D341Med (cell line): ENCODE results near the gene INSC.
"Not testable (repeated sequence)": the region's sequence is repeated elsewhere in the genome, so short reads cannot be mapped to it uniquely, and the experiment has no call there.

Experiments used
- DNase-seq: peaks from one replicate; pipeline ENCODE4 v3.0.0; 2012; ENCODE audit warnings: low spot score

INSC gene, protein sequence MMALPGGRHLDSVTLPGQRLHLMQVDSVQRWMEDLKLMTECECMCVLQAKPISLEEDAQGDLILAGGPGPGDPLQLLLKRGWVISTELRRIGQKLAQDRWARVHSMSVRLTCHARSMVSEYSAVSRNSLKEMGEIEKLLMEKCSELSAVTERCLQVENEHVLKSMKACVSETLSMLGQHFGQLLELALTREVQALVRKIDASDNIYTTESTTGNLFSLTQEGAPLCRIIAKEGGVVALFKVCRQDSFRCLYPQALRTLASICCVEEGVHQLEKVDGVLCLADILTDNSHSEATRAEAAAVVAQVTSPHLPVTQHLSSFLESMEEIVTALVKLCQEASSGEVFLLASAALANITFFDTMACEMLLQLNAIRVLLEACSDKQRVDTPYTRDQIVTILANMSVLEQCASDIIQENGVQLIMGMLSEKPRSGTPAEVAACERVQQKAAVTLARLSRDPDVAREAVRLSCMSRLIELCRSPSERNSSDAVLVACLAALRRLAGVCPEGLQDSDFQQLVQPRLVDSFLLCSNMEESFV

GRCh38 chr11:15114501-15115475 lies at the start of gene INSC:
TSS of gene INSC (plus strand) at chr11:15114923. CDS start at chr11:15149175, 34,252 bp downstream.
- DNase-seq, result peak; percentile 26

- not testable (repeated sequence) for DNase-seq
Observed at GRCh38 chr11:15069751-15070150, 45.0 kb upstream of the INSC start.

DNA sequence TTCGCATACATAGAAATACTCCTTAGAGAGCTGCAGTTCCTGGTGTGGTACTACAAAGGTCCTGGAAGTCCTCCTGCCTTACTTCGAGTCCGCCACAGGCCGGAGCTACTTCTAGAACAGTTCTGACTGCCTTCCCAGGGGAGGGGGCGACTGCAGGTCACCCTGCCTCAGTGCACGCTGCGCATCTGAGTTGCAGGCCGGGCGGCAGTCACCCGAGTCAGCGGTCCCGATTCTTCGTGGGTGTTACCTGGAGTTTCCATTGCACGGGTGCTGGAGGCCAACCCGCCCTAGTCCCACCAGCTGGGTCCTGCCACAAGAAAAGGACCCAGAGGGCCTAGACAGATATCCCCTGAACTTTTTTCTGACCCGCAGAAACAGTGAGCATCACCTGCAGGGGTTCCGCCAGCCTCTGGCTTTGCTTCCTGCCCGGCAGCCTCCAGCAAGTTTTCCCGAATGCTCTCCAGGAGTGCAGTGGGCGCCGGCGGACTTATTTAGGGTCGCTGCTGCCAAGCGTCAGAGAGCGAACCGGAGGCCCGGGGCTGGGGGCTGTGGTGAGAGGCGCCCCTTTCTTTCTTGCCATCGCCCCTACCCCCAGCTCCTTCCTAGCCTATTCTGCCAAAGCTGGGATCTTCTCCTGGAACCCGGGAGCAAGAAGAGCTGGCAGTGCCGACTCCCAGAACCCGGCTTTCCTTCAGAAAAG lies 43.0 kb upstream of the INSC start:
- no peak for DNase-seq

DNA sequence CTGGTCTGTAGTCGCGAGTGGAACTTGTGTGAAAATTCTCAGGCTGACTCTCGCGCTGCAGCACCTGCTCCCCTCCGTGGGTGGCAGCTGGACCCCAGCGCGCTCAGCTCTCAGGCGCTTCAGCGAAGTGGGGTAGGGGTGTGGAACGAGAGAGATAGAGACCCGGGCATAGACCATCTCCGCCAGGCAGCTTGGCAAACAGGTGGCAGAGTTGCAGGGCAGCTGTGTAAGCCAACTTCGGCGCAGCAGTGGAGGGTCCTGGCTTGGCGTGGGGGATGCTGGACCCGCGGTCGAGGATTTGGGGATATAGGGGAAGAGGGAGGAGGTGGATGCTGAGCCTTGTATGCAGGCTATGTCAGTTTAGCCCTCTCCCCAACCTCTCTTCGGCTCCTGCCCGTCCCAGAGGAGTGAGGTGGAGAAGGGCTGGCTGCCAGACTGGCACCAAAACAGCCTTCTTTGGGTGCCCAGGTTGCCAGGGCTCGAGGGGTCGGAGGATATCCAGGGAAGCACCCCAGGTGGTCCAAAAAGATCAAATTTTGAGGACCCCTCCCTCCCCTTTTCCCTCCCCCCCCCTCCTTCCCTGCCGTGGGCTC lies 42.1 kb upstream of the INSC start:
- no peak for DNase-seq

DNA sequence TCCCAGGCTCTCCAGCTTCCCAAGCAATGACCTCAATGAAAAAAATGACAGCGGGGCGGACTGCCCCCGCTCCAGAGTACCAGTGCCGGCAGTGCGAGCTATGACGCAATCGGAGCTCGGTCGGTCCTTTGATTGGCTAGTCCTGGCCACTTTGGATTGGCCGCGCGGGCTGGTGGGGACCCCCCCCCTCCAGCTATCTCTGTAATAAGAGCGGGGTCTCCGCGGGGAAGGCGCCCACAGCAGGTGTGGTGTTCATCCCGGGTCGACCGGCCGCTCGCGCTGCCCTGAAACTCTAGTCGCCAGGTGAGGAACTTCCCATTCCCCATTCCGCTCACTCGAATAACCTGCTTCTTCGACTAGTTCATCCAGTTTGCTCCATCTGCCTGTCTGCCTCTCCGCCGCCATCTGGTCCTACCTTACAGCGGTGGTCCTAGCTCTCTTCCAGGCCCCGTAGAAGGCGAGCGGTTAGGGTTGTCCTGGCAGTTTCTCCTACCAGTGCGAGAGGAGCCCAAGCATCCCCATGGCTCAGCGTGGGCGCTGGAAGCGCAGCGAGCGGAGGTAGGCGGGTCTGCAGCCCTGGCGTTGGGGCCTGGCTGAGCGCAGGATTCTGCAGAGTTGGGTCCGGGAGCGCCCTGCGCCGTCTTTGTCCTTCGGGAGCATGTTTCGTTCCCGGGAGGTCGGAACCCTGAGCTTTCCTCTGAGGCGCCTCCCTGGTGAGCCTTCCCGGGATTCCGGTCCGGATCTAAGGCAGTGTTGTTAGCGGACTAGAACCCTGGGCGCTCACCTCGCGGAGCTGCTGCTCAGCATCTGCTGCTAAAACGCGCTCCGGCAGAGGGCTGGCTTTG lies 41.1 kb upstream of the INSC start, which contains the start of gene CALCB:
CALCB (plus strand) TSS at position 233 of the 845 bp plus-strand sequence. CDS start 1,126 bp downstream, outside the sequence.
- peak; percentile 65 for DNase-seq

DNA sequence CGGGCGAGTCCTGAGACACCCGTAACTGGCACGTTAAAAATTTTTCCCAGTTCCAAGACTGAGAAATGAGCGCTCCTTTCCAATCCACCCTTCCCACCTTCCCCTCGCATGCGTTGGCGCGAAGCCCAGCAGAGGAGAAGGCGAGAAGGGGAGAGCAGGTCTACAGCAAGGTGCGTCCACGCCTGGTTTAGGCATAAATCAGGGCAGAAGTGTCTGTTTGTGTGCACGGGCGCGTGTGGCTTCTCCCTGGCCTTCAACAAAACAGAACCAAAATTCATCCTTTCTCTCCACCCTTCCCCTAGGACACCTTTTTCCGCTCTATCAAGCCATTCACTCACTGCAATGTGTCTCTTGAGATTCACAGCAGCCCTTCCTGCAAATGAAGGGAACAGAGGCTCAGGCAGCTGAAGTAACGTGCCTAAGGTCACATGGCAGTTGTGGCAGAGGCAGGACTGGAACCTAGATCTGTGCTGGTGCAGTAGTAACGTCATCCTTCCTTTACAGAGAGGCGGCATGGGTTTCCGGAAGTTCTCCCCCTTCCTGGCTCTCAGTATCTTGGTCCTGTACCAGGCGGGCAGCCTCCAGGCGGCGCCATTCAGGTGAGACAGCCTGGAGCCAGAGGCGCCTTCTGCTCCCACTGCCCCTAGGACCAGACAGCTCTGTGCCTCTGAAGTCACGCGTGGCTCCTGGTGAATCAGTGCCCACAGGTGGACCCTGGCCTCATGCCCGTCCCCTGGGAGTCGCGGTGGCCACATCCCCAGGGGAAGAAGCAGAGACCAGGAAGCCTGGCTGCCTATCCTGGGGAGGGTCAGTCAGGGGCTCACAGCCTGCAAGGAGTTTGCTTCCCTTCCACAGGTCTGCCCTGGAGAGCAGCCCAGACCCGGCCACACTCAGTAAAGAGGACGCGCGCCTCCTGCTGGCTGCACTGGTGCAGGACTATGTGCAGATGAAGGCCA lies 40.2 kb upstream of the INSC start:
- peak; percentile 70 for DNase-seq

DNA sequence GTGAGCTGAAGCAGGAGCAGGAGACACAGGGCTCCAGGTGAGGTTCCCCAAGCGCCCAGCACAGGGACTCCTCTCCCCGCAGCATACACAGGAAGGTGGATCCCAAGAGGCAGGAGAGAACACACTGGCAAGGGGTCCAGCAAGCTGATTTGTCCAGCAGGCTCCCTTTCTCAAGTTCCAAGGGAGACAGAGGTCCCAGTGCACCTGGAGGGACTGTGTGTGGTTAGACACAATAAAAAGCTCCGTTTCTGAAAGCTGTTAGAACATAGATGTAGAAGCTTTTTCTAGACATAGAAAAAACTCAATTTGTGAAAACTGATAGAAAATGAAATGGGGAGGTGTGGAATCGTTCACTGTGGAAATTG lies 39.6 kb upstream of the INSC start:
- DNase-seq, result no peak

GRCh38 chr11:15091175-15091574 lies 23.5 kb upstream of the INSC start:
- DNase-seq, result no peak

GRCh38 chr11:15091625-15092024 lies 23.1 kb upstream of the INSC start:
- no peak for DNase-seq

DNA sequence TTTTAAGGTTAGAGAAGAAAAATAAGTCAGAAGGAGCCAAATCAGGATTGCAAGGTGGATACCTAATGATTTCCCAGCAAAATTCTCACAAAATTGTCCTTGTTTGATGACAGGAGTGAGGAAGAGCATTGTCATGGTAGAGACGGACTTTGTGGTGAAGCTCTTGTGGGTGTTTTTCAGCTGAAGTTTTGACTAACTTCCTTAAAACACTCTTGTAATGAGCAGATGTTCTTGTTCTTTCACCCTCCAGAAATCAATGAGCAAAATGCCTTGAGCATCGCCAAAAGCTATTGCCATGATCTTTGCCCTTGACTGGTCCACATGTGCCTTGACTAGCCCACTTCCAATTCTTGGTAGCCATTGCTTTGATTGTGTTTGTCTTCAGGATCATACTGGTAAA lies 21.3 kb upstream of the INSC start:
- DNase-seq, result no peak

- DNase-seq, result no peak
Observed at GRCh38 chr11:15095736-15096228, 18.9 kb upstream of the INSC start.

DNA sequence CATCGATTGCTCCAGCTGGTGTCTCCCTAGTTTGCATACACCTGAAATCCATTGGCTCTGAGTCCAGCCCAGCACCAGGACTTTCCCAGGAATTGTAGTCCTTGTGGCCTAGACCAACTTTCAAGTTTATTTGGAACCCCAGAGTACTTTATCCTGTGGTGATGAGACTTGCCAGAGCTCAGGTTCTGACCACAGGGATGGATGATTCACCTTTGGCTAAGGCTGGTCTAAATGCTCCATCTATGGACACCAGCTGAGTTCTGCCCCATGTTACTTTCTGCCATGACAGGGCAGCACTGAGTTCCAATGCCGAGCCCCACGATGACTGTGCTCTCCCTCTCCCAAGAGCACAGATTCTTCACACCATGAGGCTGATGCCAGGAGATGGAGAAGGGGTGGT lies 17.3 kb upstream of the INSC start:
- no peak for DNase-seq

GRCh38 chr11:15099267-15099666 lies 15.5 kb upstream of the INSC start:
- no peak for DNase-seq

DNA sequence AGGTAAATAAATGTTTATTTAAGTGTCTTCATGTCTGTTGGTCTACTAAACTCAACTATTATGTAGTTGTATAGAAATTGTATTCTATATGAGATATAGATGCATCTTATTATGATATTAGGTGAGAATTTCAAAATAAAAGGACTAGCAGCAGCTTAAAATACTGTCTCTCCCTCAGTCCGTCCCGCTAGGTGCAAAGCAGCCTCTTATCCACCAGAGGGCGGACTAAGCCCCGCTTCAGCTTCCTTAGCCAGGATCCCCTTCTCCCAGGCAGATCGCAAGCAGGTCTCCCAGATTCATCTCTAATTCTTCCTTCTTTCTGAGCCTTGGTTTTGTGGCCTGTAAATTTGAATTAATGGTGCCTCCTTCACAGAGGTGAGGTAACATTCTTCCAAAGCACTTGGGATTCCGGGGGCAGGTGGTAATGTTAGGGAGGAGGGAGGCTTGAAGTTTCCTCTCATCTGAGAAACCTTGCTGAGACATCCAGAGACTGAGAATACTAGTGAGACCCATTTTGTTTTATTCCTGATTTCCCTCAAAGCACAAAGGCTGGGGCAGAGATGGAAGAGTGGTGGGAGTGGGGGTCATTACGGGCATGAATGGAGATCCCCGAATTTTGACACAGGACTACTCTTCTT lies 13.5 kb upstream of the INSC start:
- peak; percentile 78 for DNase-seq

GRCh38 chr11:15104166-15104565 lies 10.6 kb upstream of the INSC start:
- DNase-seq, result no peak

- no peak for DNase-seq
Observed at GRCh38 chr11:15106201-15106965, 8.3 kb upstream of the INSC start.

GRCh38 chr11:15107730-15108515 lies 6.8 kb upstream of the INSC start:
- DNase-seq, result no peak
